ENCODE results near the gene CKS1B. TPM values are rescaled to one million over a fixed set of nuclear protein-coding genes. Genes with fewer than 3 reads are reported as not detected.
"Not testable (repeated sequence)": the region's sequence is repeated elsewhere in the genome, so short reads cannot be mapped to it uniquely, and the experiment has no call there.

CKS1B gene
- total RNA-seq, 2 experiments from 2014 or later: 283 to 291 TPM

DNA sequence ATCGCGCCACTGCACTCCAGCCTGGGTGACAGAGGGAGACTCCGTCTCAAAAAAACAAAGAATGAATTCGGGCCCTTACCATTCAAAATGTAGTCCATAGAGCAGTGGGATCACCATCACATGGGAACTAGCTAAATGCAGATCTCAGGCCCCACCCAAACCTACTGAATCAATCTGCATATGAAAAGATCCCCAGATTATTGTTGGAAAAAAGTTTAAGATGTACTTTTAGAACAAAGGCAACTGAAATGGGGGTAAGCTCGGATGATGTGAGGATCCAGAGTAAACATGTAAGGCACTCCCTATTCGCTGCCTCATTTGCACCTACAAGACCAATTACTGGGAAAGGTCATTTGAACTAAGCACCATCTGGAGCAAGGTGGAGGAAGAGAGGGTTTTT lies 7.9 kb downstream of the CKS1B start:
- Mint-ChIP-seq H3K36me3 (ENCODE audit: low read depth) (peaks cover 23% of the 10 kb centered on the region), H3K27me3 (ENCODE audit: low read depth) (no peaks in the 10 kb centered on the region), H3K4me3 (no peak overlapping the region), H3K9me3 (no peaks in the 10 kb centered on the region), H3K4me1 (ENCODE audit: low read depth) (peaks cover 31% of the 10 kb centered on the region), H3K27ac (no peak overlapping the region)
- no peak for DNase-seq
- intact Hi-C loops (cut with micrococcal nuclease): no loop called here
- CTCF ChIA-PET: interaction anchor here (0.7 to 4.1 kb wide), 7 partner anchors 11 to 77 kb away, joined by 3 to 30 read pairs (median 4); partner anchors contain the start of genes PBXIP1 and PYGO2

DNA sequence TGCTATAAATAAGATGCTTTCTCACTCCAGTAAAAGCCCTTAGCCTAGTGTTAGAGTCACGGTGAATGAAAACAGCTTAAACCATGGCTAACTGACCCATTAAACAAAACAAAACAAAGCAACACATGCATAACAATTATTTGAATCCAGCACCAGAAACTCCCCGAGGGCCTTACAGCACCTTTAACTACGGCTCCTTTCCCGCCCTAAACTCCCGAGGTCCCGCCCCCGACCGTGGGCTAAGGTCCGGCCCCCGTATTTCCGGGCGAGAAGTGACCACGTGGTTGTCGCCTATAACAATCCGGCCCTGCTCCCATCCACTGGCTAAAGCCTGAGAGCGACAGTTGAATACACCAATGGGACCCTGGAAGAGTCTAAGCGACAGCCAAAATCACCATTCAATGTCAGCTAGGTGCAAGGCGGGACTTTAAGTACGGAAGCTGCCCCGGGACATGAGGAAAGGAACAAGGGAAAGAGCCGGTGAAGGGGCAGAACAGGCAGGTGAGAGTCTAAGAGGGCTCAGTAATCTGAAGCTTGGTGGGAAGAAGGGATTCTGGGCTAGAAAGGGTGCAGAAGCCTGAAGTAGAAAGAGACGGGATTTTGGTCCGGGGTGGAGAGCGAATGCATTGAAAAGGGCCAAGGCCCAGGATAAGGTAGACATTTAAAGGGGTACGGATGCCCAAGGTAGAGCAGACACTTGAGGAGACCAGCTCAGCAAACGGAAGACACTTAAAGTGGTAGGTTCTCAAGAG lies 8.6 kb downstream of the CKS1B start, which contains the start of gene FLAD1:
TSS of gene FLAD1 (plus strand) at position 448 of the 752 bp plus-strand sequence. CDS start 351 bp downstream, outside the sequence.
- H3K9me3 Mint-ChIP-seq: no peaks in the 10 kb centered on the region
- no peak within 1 kb of the TSS for H3K4me3 Mint-ChIP-seq
- peak; percentile 99 for DNase-seq
- peaks cover 18% of the 10 kb centered on the region for H3K36me3 Mint-ChIP-seq (ENCODE audit: low read depth)
- H3K4me1 Mint-ChIP-seq (ENCODE audit: low read depth): peaks cover 30% of the 10 kb centered on the region
- CTCF ChIA-PET: interaction anchor here (0.7 to 4.1 kb wide), 11 partner anchors 11 to 77 kb away, joined by 3 to 30 read pairs (median 4); partner anchors contain the start of genes ADAM15, PBXIP1 and PYGO2
- intact Hi-C loops (cut with micrococcal nuclease): loop anchor here (1.0 kb wide), 4 partner anchors 9 to 34 kb away; partner anchors contain the start of gene CKS1B
- H3K27me3 Mint-ChIP-seq (ENCODE audit: low read depth): no peaks in the 10 kb centered on the region
- no peak within 1 kb of the TSS for H3K27ac Mint-ChIP-seq

- no peak for DNase-seq
- CTCF ChIA-PET: interaction anchor here (0.9 to 4.1 kb wide), 8 partner anchors 12 to 76 kb away, joined by 4 to 30 read pairs (median 6); partner anchors contain the start of gene ADAM15
- peaks cover 35% of the 10 kb centered on the region for H3K4me1 Mint-ChIP-seq (ENCODE audit: low read depth)
- H3K27me3 Mint-ChIP-seq (ENCODE audit: low read depth): no peaks in the 10 kb centered on the region
- no peak overlapping the region for H3K4me3 Mint-ChIP-seq
- no peaks in the 10 kb centered on the region for H3K9me3 Mint-ChIP-seq
- peaks cover 19% of the 10 kb centered on the region for H3K36me3 Mint-ChIP-seq (ENCODE audit: low read depth)
- no peak overlapping the region for H3K27ac Mint-ChIP-seq
- intact Hi-C loops (cut with micrococcal nuclease): loop anchor here (1.0 kb wide), 4 partner anchors 10 to 33 kb away; partner anchors contain the start of gene CKS1B
Measured at GRCh38 chr1:154983776-154984466, 9.4 kb downstream of the CKS1B start.

GRCh38 chr1:154986736-154987135 lies 12.3 kb downstream of the CKS1B start:
- H3K4me3 Mint-ChIP-seq; intact Hi-C loops (cut with micrococcal nuclease); DNase-seq; H3K27ac Mint-ChIP-seq; H3K9me3 Mint-ChIP-seq; H3K27me3 Mint-ChIP-seq (ENCODE audit: low read depth): not testable (repeated sequence)
- H3K36me3 Mint-ChIP-seq (ENCODE audit: low read depth): peaks cover 14% of the 10 kb centered on the region
- CTCF ChIA-PET: interaction anchor here (0.6 to 1.4 kb wide), 4 partner anchors 16 to 365 kb away, joined by 3 to 4 read pairs (median 4); partner anchors contain the start of gene SHC1
- peaks cover 28% of the 10 kb centered on the region for H3K4me1 Mint-ChIP-seq (ENCODE audit: low read depth)

- CTCF ChIA-PET: interaction anchor here (0.6 to 1.9 kb wide), 4 partner anchors 11 to 366 kb away, joined by 3 to 24 read pairs (median 6); no protein-coding TSS in a partner anchor
- Mint-ChIP-seq H3K27me3 (ENCODE audit: low read depth) (no peaks in the 10 kb centered on the region), H3K36me3 (ENCODE audit: low read depth) (peaks cover 13% of the 10 kb centered on the region), H3K4me3 (no peak overlapping the region), H3K27ac (no peak overlapping the region), H3K4me1 (ENCODE audit: low read depth) (peaks cover 25% of the 10 kb centered on the region), H3K9me3 (no peaks in the 10 kb centered on the region)
- intact Hi-C loops (cut with micrococcal nuclease): no loop called here
- no peak for DNase-seq
Measured at GRCh38 chr1:154987326-154987725, 12.8 kb downstream of the CKS1B start.

DNA sequence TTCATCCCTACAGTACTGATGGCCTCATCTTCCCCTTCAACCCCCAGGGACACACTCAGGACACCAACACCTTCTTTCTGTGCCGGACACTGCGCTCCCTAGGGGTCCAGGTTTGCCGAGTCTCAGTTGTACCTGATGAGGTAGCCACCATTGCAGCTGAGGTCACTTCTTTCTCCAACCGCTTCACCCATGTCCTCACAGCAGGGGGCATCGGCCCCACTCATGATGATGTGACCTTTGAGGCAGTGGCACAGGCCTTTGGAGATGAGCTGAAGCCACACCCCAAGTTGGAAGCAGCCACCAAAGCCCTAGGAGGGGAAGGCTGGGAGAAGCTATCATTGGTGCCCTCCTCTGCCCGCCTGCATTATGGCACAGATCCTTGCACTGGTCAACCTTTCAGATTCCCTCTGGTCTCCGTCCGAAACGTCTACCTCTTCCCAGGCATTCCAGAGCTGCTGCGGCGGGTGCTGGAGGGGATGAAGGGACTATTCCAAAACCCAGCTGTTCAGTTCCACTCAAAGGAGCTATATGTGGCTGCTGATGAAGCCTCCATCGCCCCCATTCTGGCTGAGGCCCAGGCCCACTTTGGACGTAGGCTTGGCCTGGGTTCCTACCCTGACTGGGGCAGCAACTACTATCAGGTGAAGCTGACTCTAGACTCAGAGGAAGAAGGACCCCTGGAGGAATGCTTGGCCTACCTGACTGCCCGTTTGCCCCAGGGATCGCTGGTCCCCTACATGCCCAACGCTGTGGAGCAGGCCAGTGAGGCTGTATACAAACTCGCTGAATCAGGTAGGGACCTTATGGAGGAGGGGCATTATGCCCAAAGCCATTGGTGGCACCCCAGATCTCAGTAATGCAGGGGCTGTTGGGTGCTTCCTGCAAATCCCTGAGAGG lies 13.8 kb downstream of the CKS1B start:
- CTCF ChIA-PET: interaction anchor here (0.7 to 1.9 kb wide), 5 partner anchors 11 to 31 kb away, joined by 3 to 24 read pairs (median 4); no protein-coding TSS in a partner anchor
- Mint-ChIP-seq H3K27me3 (ENCODE audit: low read depth) (no peaks in the 10 kb centered on the region), H3K27ac (no peak overlapping the region), H3K4me1 (ENCODE audit: low read depth) (peaks cover 23% of the 10 kb centered on the region), H3K9me3 (no peaks in the 10 kb centered on the region), H3K36me3 (ENCODE audit: low read depth) (peaks cover 12% of the 10 kb centered on the region), H3K4me3 (no peak overlapping the region)
- intact Hi-C loops (cut with micrococcal nuclease): no loop called here
- DNase-seq: peak; percentile 20

GRCh38 chr1:154989195-154989860 lies 14.8 kb downstream of the CKS1B start:
- CTCF ChIA-PET: interaction anchor here (0.6 to 1.9 kb wide), 4 partner anchors 9 to 79 kb away, joined by 3 to 24 read pairs (median 5); no protein-coding TSS in a partner anchor
- no peak overlapping the region for H3K27ac Mint-ChIP-seq

DNA sequence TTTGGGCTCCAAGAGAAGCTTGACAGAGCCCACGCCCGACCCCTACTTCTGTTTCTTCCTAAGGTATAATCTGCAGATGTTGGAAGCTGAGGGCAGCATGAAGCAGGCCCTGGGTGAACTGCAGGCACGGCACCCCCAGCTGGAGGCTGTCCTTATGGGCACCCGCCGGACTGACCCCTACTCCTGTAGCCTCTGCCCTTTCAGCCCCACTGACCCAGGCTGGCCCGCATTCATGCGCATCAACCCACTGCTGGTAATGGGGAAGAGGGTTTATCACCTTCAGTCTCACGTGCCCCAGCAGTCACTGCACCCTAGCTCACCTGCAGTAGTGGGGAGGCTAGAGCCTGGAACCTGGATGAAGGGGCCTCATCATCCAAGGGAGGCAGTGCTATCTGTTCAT lies 15.8 kb downstream of the CKS1B start:
- intact Hi-C loops (cut with micrococcal nuclease): no loop called here
- CTCF ChIA-PET: interaction anchor here (1.2 kb wide), 1 partner anchor 9 kb away, joined by 6 read pairs; no protein-coding TSS in a partner anchor

More at GRCh38 chr1:154989195-154989860, 14.8 kb downstream of the CKS1B start:
- Mint-ChIP-seq H3K4me1 (ENCODE audit: low read depth) (peaks cover 20% of the 10 kb centered on the region), H3K36me3 (ENCODE audit: low read depth) (peaks cover 12% of the 10 kb centered on the region), H3K27me3 (ENCODE audit: low read depth) (no peaks in the 10 kb centered on the region), H3K9me3 (no peaks in the 10 kb centered on the region), H3K4me3 (no peak overlapping the region)
- intact Hi-C loops (cut with micrococcal nuclease): no loop called here
- DNase-seq: no peak

DNA sequence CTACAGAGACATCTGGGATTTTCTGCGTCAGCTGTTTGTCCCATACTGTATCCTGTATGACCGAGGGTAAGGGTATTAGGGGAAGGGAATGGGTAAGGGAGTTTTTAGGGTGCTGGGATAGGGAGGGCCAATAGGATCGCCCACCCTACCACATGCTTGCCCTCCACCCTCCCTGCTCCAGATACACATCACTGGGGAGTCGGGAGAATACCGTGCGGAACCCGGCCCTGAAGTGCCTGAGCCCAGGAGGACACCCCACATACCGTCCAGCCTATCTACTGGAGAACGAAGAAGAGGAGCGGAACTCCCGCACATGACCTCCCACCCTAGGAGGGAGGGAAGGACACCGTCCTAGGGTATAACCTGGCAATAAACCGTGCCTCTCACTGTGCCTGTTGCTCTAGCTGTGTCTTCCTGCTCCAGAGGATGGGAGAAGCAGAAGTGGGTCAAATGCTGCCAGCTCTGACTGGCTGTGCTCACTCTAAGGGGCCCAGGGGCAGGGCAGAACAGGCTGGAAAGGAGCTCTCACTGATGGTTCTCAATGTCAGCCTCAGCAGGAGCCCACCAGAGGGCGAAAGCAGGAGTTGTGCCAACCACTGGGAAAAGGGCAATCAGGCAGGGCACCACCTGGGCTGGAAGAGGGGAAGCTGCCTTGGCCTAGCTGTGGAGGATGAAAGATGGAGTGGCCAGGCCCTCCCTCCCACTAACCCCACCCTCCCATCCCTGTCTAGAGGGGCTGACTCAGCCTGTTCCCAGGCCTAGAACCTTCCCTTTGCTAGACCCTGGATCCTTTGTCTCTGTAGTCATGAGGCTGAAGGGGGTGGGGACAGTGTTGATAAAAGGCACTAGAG lies 18.5 kb downstream of the CKS1B start:
- Mint-ChIP-seq H3K27me3 (ENCODE audit: low read depth) (no peaks in the 10 kb centered on the region), H3K36me3 (ENCODE audit: low read depth) (peaks cover 10% of the 10 kb centered on the region), H3K27ac (no peak overlapping the region), H3K9me3 (no peaks in the 10 kb centered on the region), H3K4me3 (no peak overlapping the region), H3K4me1 (ENCODE audit: low read depth) (peaks cover 18% of the 10 kb centered on the region)
- no peak for DNase-seq
- intact Hi-C loops (cut with micrococcal nuclease): no loop called here
- CTCF ChIA-PET: interaction anchor here (0.7 to 2.0 kb wide), 7 partner anchors 12 to 92 kb away, joined by 3 to 9 read pairs (median 4); partner anchors contain the start of gene ADAM15

More for the DNA sequence above, 15.8 kb downstream of the CKS1B start:
- Mint-ChIP-seq H3K27ac (no peak overlapping the region), H3K4me1 (ENCODE audit: low read depth) (peaks cover 14% of the 10 kb centered on the region), H3K36me3 (ENCODE audit: low read depth) (peaks cover 12% of the 10 kb centered on the region), H3K4me3 (no peak overlapping the region), H3K9me3 (no peaks in the 10 kb centered on the region), H3K27me3 (ENCODE audit: low read depth) (no peaks in the 10 kb centered on the region)
- no peak for DNase-seq

DNA sequence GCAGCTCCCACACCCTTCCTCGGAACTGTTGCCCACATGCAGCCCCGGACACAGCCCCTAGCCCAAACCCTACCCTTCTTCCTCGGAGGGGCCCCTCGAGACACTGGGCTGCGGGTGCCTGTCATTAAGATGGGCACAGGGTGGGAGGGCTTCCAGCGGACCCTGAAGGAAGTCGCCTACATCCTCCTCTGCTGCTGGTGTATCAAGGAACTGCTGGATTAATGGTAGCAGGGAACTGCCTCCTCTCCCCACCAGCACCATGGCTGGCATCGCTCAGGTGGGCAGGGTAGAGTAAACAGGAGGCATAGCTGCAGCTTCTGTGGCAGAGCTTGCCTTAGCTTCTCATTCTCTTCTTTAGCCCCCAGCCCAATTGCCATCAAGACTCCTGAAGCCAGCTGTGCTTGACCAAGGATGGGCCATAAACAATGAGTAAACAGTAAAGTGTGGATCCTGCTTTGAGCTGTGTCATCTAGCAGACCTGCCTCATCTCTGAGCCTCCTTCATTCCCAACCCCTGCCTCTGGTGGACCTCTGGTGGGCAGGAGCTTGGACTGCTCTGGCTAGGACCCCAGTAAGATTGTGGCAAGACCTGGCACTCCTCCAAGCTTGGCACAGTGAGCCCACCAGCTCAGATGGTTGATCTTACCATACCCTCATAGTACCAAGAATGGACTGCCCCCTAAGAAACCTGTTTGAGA lies 19.2 kb downstream of the CKS1B start, which contains the start of gene LENEP:
TSS of gene LENEP (plus strand) at position 15 of the 697 bp plus-strand sequence. CDS start at position 37, 22 bp downstream.
- intact Hi-C loops (cut with micrococcal nuclease): no loop called here
- Mint-ChIP-seq H3K9me3 (no peaks in the 10 kb centered on the region), H3K27me3 (ENCODE audit: low read depth) (no peaks in the 10 kb centered on the region), H3K36me3 (ENCODE audit: low read depth) (peaks cover 10% of the 10 kb centered on the region), H3K4me1 (ENCODE audit: low read depth) (peaks cover 17% of the 10 kb centered on the region), H3K27ac (no peak within 1 kb of the TSS), H3K4me3 (no peak within 1 kb of the TSS)
- CTCF ChIA-PET: interaction anchor here (0.7 to 2.4 kb wide), 12 partner anchors 11 to 174 kb away, joined by 3 to 9 read pairs (median 4); partner anchors contain the start of genes ADAM15 and PBXIP1
- no peak for DNase-seq
